ENCODE measurements around the gene GRK5.

DNA sequence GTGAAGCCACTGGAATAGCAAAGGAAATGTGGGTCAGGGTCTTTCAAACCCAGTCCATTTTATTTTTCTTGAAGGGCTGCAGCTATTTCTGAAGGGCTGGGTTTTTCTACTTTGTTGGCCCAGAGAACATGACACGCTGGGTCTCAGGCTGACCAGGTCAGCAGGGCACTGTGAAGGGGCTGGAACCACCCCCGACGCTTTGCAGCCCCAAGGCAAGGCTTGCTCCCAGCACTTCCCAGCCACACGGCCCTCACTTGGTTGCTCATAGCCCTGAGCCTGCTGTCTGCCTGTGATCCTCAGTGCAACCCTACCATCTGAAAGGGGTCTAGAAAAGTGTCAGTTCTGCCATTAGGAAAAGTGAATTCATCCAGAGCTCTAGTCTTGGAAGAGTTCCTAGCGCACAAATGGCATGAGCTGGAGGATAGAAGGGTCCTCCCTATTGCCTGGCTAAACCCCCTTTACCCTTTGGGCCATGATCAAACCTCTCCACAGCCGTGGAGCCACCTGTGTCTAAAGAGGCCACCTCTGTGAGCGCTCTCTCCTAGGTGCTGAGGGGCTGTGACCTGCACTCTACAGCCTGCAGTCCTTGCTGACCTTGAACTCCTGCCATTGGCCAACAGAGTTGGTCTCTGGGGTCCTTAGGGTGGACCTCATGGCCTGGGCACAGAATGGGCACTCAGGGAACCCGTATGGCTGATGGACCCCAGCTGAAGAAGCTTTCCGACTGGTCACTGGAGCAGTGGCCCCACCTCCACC lies 203.2 kb downstream of the GRK5 start:
- TF ChIP-seq CTCF (conservative IDR thresholded peaks at IDR 0.05; ENCODE audit: low read depth, low read length), result no peak
- no peak for TF ChIP-seq EZH2phosphoT487 (IDR thresholded peaks at IDR 0.05; ENCODE audit: borderline replicate concordance, low read length)
- TF ChIP-seq EZH2 (IDR thresholded peaks at IDR 0.05; ENCODE audit: low read length, unreplicated experiment), result no peak
